H1 (cell line): ENCODE data around the gene LRP5. TPM values are rescaled to one million over a fixed set of nuclear protein-coding genes. Genes with fewer than 3 reads are reported as not detected.

Source experiments
- CTCF ChIA-PET: fragments of 300-600 bp; sonication (Branson Sonifier 250); formaldehyde crosslinking; loops from one replicate; lab custom pipeline; 2021; ENCODE audit not compliant: partially characterized antibody; lab: Charles Lee
- POLR2A ChIA-PET: fragments of 300-600 bp; sonication (Branson Sonifier 250); formaldehyde crosslinking; loops from one replicate; lab custom pipeline; 2021; ENCODE audit warnings: inconsistent platforms; ENCODE audit not compliant: partially characterized antibody; lab: Charles Lee
- DNase-seq, 2 experiments: peaks; one replicate each; pipeline versions ENCODE4 v3.0.0 to v3.0.0-alpha.2; 2010 to 2022; ENCODE audit warnings: low spot score in 2 of 2, low read depth in 1 of 2, mixed read lengths in 1 of 2
- FAIRE-seq: peaks from 2 replicates; lab custom pipeline; 2011; peaks lifted over from hg19 to GRCh38; lab: Jason Lieb, UNC
- H2AFZ ChIP-seq: 2 replicates; pipeline ENCODE4 v1.8.1; 2012; ENCODE audit warnings: low read length, inconsistent platforms
- H2AK5ac ChIP-seq: 2 replicates; pipeline ENCODE4 v1.6.1; 2013; ENCODE audit warnings: low read depth, low read length
- H2BK120ac ChIP-seq: replicated peaks from 2 replicates; pipeline ENCODE3; 2013; ENCODE audit warnings: low read depth, low read length, inconsistent platforms
- H2BK12ac ChIP-seq: 2 replicates; pipeline ENCODE4 v1.6.1; 2013; ENCODE audit warnings: low read depth, low read length
- H2BK15ac ChIP-seq: 2 replicates; pipeline ENCODE4 v1.6.1; 2013; ENCODE audit warnings: low read length
- H2BK20ac ChIP-seq: 2 replicates; pipeline ENCODE4 v1.6.1; 2013; ENCODE audit warnings: low read length
- H2BK5ac ChIP-seq: 2 replicates; pipeline ENCODE4 v1.6.1; 2013; ENCODE audit warnings: low read depth, low read length
- H3K14ac ChIP-seq: 2 replicates; pipeline ENCODE4 v1.6.1; 2013; ENCODE audit warnings: inconsistent platforms; ENCODE audit not compliant: insufficient read length
- H3K18ac ChIP-seq: 2 replicates; pipeline ENCODE4 v1.6.1; 2013; ENCODE audit warnings: low read length; ENCODE audit errors: extremely low read depth
- H3K23ac ChIP-seq: 2 replicates; pipeline ENCODE4 v1.6.1; 2013; ENCODE audit warnings: inconsistent platforms; ENCODE audit not compliant: insufficient read length
- H3K23me2 ChIP-seq: 2 replicates; pipeline ENCODE4 v1.6.1; 2013; ENCODE audit warnings: low read depth, low read length
- H3K27ac ChIP-seq: 2 replicates; pipeline ENCODE4 v1.6.1; 2011; ENCODE audit warnings: low read depth, low read length, inconsistent platforms
- H3K27me3 ChIP-seq, 4 experiments: replicated peaks in 1 of 4; 1 replicate in 1 of 4; 2 replicates in 3 of 4; pipeline versions ENCODE4 v1.6.1 to v1.8.1; 2011 to 2013; ENCODE audit warnings: low read length in 3 of 4, mild to moderate bottlenecking in 3 of 4, inconsistent platforms in 2 of 4, mixed read lengths in 2 of 4, moderate library complexity in 1 of 4; ENCODE audit not compliant: control insufficient read depth in 3 of 4, insufficient read depth in 3 of 4; ENCODE audit errors: extremely low read depth in 1 of 4
- H3K36me3 ChIP-seq, 4 experiments: 2 replicates each; pipeline versions ENCODE4 v1.6.1 to v1.8.1; 2011 to 2013; ENCODE audit warnings: mild to moderate bottlenecking in 4 of 4, low read length in 3 of 4, moderate library complexity in 2 of 4, control low read depth in 1 of 4, inconsistent platforms in 1 of 4; ENCODE audit not compliant: insufficient read depth in 4 of 4, control insufficient read depth in 2 of 4
- H3K4ac ChIP-seq: replicated peaks from 2 replicates; pipeline ENCODE3; 2013; ENCODE audit warnings: low read length, low read depth, mixed read lengths, inconsistent platforms; ENCODE audit not compliant: insufficient read length
- H3K4me1 ChIP-seq, 4 experiments: replicated peaks in 1 of 4; 1 replicate in 1 of 4; 2 replicates in 3 of 4; pipeline versions ENCODE4 v1.6.1 to v1.8.1; 2011 to 2013; ENCODE audit warnings: low read length in 3 of 4, inconsistent platforms in 2 of 4, mixed read lengths in 1 of 4; ENCODE audit not compliant: insufficient read depth in 4 of 4, control insufficient read depth in 3 of 4
- H3K4me2 ChIP-seq, 2 experiments: 2 replicates each; pipeline versions ENCODE4 v1.6.1 to v1.8.1; 2011 to 2013; ENCODE audit warnings: low read depth in 2 of 2, low read length in 2 of 2, control low read depth in 1 of 2, inconsistent platforms in 1 of 2, mild to moderate bottlenecking in 1 of 2; ENCODE audit not compliant: insufficient read depth in 1 of 2
- H3K4me3 ChIP-seq, 4 experiments: fragments of 200-600, 300-600 bp in 1 of 4; sonication (generic), shearing (Covaris generic), sonication (Bioruptor Twin) in 1 of 4; 2 replicates each; pipeline versions ENCODE4 v1.5.1 to v1.8.1; 2011 to 2016; ENCODE audit warnings: low read length in 4 of 4, low read depth in 3 of 4, control low read depth in 2 of 4, inconsistent platforms in 2 of 4, mild to moderate bottlenecking in 2 of 4, mixed read lengths in 1 of 4, moderate library complexity in 1 of 4; ENCODE audit not compliant: insufficient read depth in 2 of 4; ENCODE audit errors: extremely low read depth in 1 of 4
- H3K56ac ChIP-seq: replicated peaks from 2 replicates; pipeline ENCODE3; 2013; ENCODE audit warnings: low read depth, mild to moderate bottlenecking, mixed read lengths, low read length, inconsistent platforms; ENCODE audit not compliant: insufficient read length
- H3K79me1 ChIP-seq: 2 replicates; pipeline ENCODE4 v1.6.1; 2013; ENCODE audit warnings: low read depth, low read length, control low read depth
- H3K79me2 ChIP-seq, 2 experiments: 2 replicates each; pipeline versions ENCODE4 v1.6.1 to v1.8.1; 2012 to 2013; ENCODE audit warnings: low read length in 2 of 2, mild to moderate bottlenecking in 2 of 2, inconsistent platforms in 1 of 2; ENCODE audit not compliant: insufficient read depth in 2 of 2, control insufficient read depth in 1 of 2
- H3K9ac ChIP-seq, 4 experiments: replicated peaks in 1 of 4; 1 replicate in 1 of 4; 2 replicates in 3 of 4; pipeline versions ENCODE4 v1.6.1 to v1.8.1; 2011 to 2013; ENCODE audit warnings: low read depth in 3 of 4, low read length in 3 of 4, control low read depth in 2 of 4, mild to moderate bottlenecking in 2 of 4, moderate library complexity in 2 of 4, inconsistent platforms in 1 of 4; ENCODE audit errors: extremely low read depth in 1 of 4
- H3K9me3 ChIP-seq, 2 experiments: 2 replicates each; pipeline versions ENCODE4 v1.6.1 to v1.8.1; 2012 to 2013; ENCODE audit warnings: mild to moderate bottlenecking in 2 of 2, moderate library complexity in 2 of 2, control low read depth in 1 of 2, inconsistent platforms in 1 of 2, low read depth in 1 of 2, low read length in 1 of 2, mixed read lengths in 1 of 2; ENCODE audit not compliant: insufficient read depth in 2 of 2
- H4K20me1 ChIP-seq, 2 experiments: replicated peaks in 1 of 2; 2 replicates each; pipeline versions ENCODE3 to v1.8.1; 2011 to 2013; ENCODE audit warnings: inconsistent platforms in 2 of 2, low read length in 2 of 2, mild to moderate bottlenecking in 1 of 2; ENCODE audit not compliant: insufficient read depth in 2 of 2, control insufficient read depth in 1 of 2
- H4K5ac ChIP-seq: 2 replicates; pipeline ENCODE4 v1.6.1; 2013; ENCODE audit warnings: low read length, low read depth, mixed read lengths, inconsistent platforms; ENCODE audit not compliant: insufficient read length
- H4K8ac ChIP-seq: 2 replicates; pipeline ENCODE4 v1.8.0; 2013; ENCODE audit warnings: mild to moderate bottlenecking, moderate library complexity, low read length, inconsistent platforms; ENCODE audit not compliant: insufficient read depth; ENCODE audit errors: extremely low read depth
- H4K91ac ChIP-seq: replicated peaks from 2 replicates; pipeline ENCODE3; 2013; ENCODE audit warnings: low read length, mixed read lengths, inconsistent platforms; ENCODE audit not compliant: insufficient read length
- EGR1 ChIP-seq: IDR thresholded peaks from 2 replicates; pipeline ENCODE4 v1.6.1; 2011; ENCODE audit warnings: low read depth, low read length, borderline replicate concordance
- KDM1A ChIP-seq: fragments of 200-600, 300-600 bp; sonication (generic); IDR thresholded peaks from 2 replicates; pipeline ENCODE4 v1.7.1; 2016; ENCODE audit warnings: mild to moderate bottlenecking, low read length, borderline replicate concordance
- RFX5 ChIP-seq: IDR thresholded peaks from 2 replicates; pipeline ENCODE4 v1.6.1; 2011; ENCODE audit warnings: low read depth, low read length, improper control_type of control experiment, borderline replicate concordance
- TAF1 ChIP-seq: IDR thresholded peaks from 2 replicates; pipeline ENCODE4 v1.6.1; 2011; ENCODE audit warnings: mild to moderate bottlenecking, low read depth, low read length
- TAF7 ChIP-seq: optimal IDR thresholded peaks from 2 replicates; pipeline ENCODE3; 2011; ENCODE audit warnings: low read depth, mild to moderate bottlenecking, inconsistent platforms, low read length, moderate library complexity, borderline replicate concordance
- TBP ChIP-seq: IDR thresholded peaks from 2 replicates; pipeline ENCODE4 v1.6.1; 2011; ENCODE audit warnings: low read depth, low read length, improper control_type of control experiment
- WGBS, 2 experiments: shearing (Covaris generic) in 1 of 2; methylation state at CpG; one replicate each; pipeline versions ENCODE4 v1.1.6 to v1.1.7; 2013 to 2015; ENCODE audit warnings: low lambda C conversion rate in 2 of 2, mixed read lengths in 2 of 2, inconsistent platforms in 1 of 2, low coverage in 1 of 2, missing lambda C conversion rate in 1 of 2; ENCODE audit not compliant: insufficient replicate concordance in 2 of 2, insufficient coverage in 1 of 2, insufficient read length in 1 of 2; ENCODE audit errors: extremely low coverage in 1 of 2, missing lambda C conversion rate in 1 of 2; 5-methylcytosine and 5-hydroxymethylcytosine counted together
- polyA plus RNA-seq, 7 experiments: library from polyadenylated mRNA; depleted of rRNA in 3 of 7; stranded (reverse) in 5 of 7; unstranded in 2 of 7; fragments of >200 nt in 5 of 7; fragments of 200-250 nt in 2 of 7; gene quantifications; 1 replicate in 5 of 7; 2 replicates in 1 of 7; 4 replicates in 1 of 7; pipeline versions ENCODE4 v1.2.1 to v1.2.3, GENCODE V29; 2011 to 2013; ENCODE audit warnings: missing spikeins in 2 of 7, mixed read lengths in 2 of 7
- total RNA-seq: library from RNA; stranded (reverse); fragmentation: NEBNext Ultra II Directional; extraction: Animal tissue kit (Norgen Biotek cat#: 25700); gene quantifications from 2 replicates; pipeline ENCODE4 v1.2.1, GENCODE V29; 2021

LRP5 gene
- total and polyA plus RNA-seq, 2 of the 8 experiments (the other 6 are each of a cell fraction or from before 2014, with no cell fraction given), result 19.0 to 38.9 TPM

GRCh38 chr11:68379206-68379605 is 66.8 kb downstream of the LRP5 start:
- H3K14ac ChIP-seq, result no peak overlapping the region
- CTCF ChIA-PET, result interaction anchor here (1.2 to 4.8 kb wide), 3 partner anchors 53 to 162 kb away, joined by 3 to 32 read pairs (median 8); no protein-coding TSS in a partner anchor
- no peak overlapping the region for H3K18ac ChIP-seq
- no peak overlapping the region for H2BK5ac ChIP-seq
- H3K4me3 ChIP-seq, result no peak overlapping the region
- no peak overlapping the region for H3K4me2 ChIP-seq
- no peaks in the 10 kb centered on the region for H3K27me3 ChIP-seq
- POLR2A ChIA-PET, result no interaction called here
- H4K91ac ChIP-seq, result no peak overlapping the region
- TF ChIP-seq TAF7 (no peak), EGR1 (no peak), TBP (no peak), KDM1A (no peak), RFX5 (no peak), TAF1 (no peak)
- H2AK5ac ChIP-seq, result no peak overlapping the region
- DNase-seq, result no peak
- H3K4me1 ChIP-seq, result no peaks in the 10 kb centered on the region
- no peak overlapping the region for H3K27ac ChIP-seq
- FAIRE-seq, result no peak
- no peak overlapping the region for H3K56ac ChIP-seq
- H2BK15ac ChIP-seq, result no peak overlapping the region
- no peak overlapping the region for H3K23ac ChIP-seq
- H3K23me2 ChIP-seq, result no peaks in the 10 kb centered on the region
- no peak overlapping the region for H2BK12ac ChIP-seq
- H2BK20ac ChIP-seq, result no peak overlapping the region
- 91% methylated on average over 11 of the region's 11 CpGs; no CpG with 5 or more reads in 1 of the 2 experiments for WGBS, 2 experiments
- H3K9me3 ChIP-seq, result no peaks in the 10 kb centered on the region
- H3K9ac ChIP-seq, result no peak overlapping the region
- H3K79me2 ChIP-seq, result no peaks in the 10 kb centered on the region
- no peaks in the 10 kb centered on the region for H3K79me1 ChIP-seq
- H2BK120ac ChIP-seq, result no peak overlapping the region
- no peak overlapping the region for H2AFZ ChIP-seq
- H4K5ac ChIP-seq, result no peak overlapping the region
- peaks cover 0 to 1% of the 10 kb centered on the region in 2 experiments for H4K20me1 ChIP-seq
- H4K8ac ChIP-seq, result no peak overlapping the region
- no peak overlapping the region for H3K4ac ChIP-seq
- H3K36me3 ChIP-seq, result no peaks in the 10 kb centered on the region
